NCI-H2029 treated with DMSO at 0.1 percent for 48 hours (cell line): Measurements from ENCODE around the gene PLCD1.
"Not testable (repeated sequence)": the region's sequence is repeated elsewhere in the genome, so short reads cannot be mapped to it uniquely, and the experiment has no call there.

Source experiments
- DNase-seq: peaks from one replicate; lab custom pipeline; 2025; lab: John Stamatoyannopoulos, UW

PLCD1 gene

GRCh38 chr3:38036906-38037305 lies 7.5 kb upstream of the PLCD1 start:
- DNase-seq = no peak

GRCh38 chr3:38036286-38036685 lies 6.8 kb upstream of the PLCD1 start:
- no peak for DNase-seq

DNA sequence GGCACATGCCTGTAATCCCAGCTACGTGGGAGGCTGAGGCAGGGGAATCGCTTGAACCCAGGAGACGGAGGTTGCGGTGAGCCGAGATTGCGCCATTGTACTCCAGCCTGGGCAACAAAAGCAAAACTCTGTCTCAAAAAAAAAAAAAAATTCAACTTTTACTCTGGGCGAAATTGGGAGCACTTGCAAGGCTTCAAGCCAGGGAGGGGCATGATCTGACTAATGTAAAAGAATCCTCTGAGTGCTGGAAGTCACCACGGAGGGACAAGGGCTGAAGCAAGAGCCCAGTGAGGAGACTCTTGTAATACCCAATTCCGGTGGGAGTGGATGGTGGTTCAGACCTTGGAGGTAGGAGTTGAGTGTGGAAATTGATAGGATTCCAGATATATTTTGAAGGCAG lies 4.9 kb upstream of the PLCD1 start:
- not testable (repeated sequence) for DNase-seq

- not testable (repeated sequence) for DNase-seq
Observed at GRCh38 chr3:38033586-38033985, 4.1 kb upstream of the PLCD1 start.

DNA sequence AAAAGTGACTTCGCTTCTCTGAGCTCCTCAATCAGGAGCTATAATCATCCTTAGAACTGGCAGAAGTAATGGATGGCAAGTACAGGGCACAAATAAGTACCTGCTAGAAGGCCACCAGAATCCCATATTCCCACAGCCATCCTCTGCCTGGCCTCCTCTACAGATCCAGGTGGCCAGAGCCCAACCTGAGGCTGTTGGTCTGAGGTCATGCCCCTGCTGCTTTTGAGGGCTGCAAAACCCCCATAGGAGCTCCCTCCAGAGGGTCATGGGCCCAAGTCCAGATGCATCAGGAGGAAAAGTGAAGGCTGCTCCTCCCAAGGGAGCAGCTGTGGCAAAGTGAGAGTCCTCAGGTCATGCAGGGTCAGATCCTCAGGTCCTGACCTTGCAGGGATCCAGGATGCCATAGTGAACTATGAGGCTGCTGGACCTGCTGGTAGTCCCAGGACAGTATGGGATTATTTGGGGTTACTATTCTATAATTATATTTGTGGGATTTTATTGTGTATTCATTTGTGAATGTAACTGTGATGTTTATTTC lies 3.0 kb upstream of the PLCD1 start:
- DNase-seq = no peak

DNA sequence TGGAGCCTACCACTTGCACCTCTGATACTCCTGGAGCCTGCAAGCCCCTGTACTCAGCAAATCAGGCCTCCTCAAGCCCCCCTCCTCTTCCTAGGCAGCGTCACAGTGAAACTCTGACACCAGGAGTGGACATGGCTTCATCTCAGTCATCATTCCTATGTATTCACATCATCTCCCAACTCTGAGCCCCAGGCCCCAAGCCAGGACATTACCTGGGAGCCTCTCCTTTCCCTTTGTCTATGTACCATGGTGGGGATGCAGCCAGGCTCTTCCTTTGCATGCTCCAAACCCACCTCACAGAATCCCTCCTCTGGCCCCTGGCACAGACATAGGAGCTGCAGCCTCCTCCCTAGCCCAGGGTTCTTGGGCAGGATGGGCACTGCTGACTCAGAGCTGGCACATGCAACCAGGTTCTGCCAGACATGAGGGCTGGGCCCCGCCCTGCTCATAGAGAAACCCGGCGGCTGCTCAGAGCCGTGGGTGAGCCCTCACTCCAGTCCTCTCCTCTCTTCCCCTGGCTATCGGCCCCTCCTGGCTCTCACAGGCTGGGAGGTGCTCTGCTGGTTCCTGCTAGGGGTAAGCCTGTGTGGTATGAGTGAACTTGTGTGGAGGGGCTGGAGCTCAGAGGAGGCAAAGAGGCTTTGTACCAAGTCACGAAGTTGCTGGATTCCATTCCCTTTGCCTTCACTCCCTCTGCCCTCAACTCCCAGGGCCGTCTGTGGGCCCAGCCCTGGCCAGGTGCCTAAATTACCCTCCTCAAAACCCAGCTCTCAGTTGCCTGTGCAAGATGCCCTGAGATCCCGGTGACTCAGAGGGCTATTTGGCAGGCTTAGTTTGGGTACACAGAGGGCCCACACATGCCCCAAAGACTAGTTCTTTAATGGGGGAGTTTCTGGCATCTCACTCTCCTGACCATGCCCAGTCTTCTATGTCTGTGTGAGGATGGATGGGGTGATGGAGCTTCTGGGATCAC lies 1.9 kb upstream of the PLCD1 start:
- DNase-seq = no peak

GRCh38 chr3:38030126-38031021 lies 932 bp upstream of the PLCD1 start:
- no peak for DNase-seq

DNA sequence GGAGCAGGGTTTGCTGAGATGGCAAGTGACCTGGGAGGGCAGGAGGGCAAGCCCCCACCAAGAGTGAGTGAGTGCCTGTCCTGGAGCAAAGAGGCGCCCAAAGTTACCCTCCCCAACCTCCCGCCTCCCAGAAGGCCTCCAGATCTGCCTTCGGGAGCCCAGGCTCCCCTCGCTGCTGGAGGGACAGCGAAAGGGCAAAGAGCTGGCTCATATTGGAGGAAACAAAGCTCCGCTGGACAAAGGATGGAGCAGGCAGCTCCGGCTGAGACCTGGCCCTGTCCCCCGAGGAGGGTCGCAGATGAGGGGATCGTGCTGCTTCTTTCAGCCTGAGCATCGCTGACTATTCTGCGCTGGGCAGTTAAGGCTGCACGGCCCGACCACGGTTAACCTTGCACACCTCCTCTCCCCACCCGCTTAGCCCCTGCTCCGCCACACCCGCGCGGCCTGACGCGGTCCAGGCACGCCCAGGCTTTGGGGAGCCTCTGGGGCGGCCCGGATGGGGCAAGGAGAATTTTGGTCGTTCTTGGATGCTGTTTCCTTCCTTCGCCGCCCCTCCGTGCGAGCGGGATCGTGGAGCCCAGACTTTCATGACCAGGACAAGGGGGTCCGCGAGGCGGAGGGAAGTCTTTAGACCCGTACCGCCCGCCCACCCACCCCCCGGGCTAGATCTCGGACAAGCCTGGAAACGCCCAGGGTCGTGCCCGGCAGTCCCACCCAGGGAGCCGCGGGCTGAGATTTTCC lies 651 bp downstream of the PLCD1 start:
- DNase-seq = no peak

DNA sequence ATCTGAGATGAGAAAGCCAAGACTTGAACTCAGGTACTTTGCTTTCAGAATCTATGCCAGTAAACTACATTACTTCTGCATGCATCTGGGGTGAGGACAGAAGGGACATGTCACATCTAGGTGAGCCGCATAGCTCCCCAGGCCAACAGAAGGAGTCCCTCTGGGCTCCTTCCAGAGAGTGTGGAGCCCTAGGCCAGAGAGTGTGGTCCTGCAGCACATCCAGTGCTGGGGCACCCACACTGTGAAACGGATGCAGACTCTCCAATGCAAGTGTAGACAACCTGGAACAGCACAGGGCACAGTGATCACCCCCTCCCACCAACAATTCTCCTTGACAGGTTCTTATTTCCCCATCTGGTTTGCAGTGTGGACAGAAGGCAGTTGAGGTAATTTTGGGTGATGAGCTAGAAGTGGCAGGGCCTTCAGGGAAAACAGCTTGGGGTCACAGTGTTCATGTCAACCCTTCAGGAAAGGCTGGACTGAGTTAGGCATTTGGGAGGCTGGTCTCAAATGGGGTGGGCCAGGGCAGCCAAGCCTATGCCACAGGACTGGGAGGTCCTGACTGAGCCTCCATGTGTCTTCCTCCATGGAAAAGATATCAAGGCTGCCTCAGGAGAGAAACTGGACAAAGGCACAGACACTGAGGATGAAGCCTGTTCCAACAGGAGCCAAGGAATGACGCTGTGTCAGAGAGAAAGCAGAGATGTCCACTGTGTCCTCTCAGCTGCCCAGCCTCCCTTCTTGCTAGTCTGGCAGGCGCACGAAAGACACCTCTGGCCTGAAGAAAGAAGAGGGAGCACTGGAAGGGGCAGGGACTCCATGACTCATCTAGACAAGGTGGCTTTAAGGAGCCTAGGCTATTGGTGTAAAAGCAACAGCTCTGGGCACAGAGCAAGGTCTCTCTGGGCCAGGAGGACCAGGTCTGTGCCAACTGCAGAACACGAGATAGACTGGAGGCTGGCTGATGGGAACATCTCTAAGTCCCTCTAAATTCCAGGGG lies 1.7 kb downstream of the PLCD1 start:
- DNase-seq = no peak

DNA sequence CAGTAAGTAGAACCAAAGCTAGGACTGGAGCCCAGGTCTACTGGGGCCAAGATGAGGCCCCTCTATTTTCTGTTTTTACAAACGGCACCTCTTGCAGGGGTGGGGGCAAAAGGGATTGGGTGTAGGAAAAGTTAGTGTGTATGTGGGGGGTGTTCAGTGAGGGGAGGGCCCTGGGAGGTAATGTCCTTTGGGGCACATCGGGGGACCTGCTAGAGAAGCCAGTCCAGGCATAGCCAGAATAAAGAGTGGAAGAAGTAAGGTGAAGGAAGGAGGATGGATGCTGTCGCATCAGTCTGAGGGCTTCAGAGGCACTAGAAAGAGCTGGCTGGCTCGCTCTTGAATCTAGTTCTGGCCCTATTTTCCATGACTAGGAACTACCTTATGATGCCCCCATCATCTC lies 2.6 kb downstream of the PLCD1 start:
- DNase-seq = no peak

GRCh38 chr3:38022896-38023709 lies 6.3 kb downstream of the PLCD1 start:
- DNase-seq = no peak

DNA sequence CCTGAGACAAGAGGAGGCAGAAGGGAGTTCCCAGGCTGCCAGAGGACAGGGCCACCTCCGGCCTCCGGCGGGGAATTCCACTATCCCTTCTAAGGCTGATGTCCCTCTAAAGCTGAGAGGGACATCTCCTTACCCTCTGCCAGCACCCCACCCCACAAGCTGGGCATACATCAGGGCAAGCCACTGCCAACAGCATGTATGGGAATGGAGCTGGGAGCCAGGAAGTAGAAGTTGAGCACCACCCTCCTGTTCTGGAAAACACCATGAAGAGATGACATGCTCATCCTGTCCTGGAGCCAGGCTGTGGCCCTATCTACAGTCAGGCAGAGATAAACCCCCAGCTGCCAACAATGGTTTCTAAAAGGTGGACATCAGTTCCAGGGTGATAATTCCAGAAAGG lies 7.1 kb downstream of the PLCD1 start:
- no peak for DNase-seq

GRCh38 chr3:38021196-38021595 lies 8.2 kb downstream of the PLCD1 start:
- DNase-seq = no peak

- no peak for DNase-seq
Observed at GRCh38 chr3:38020342-38020726, 9.1 kb downstream of the PLCD1 start.

GRCh38 chr3:38019658-38020341 lies 9.6 kb downstream of the PLCD1 start:
- DNase-seq = no peak

DNA sequence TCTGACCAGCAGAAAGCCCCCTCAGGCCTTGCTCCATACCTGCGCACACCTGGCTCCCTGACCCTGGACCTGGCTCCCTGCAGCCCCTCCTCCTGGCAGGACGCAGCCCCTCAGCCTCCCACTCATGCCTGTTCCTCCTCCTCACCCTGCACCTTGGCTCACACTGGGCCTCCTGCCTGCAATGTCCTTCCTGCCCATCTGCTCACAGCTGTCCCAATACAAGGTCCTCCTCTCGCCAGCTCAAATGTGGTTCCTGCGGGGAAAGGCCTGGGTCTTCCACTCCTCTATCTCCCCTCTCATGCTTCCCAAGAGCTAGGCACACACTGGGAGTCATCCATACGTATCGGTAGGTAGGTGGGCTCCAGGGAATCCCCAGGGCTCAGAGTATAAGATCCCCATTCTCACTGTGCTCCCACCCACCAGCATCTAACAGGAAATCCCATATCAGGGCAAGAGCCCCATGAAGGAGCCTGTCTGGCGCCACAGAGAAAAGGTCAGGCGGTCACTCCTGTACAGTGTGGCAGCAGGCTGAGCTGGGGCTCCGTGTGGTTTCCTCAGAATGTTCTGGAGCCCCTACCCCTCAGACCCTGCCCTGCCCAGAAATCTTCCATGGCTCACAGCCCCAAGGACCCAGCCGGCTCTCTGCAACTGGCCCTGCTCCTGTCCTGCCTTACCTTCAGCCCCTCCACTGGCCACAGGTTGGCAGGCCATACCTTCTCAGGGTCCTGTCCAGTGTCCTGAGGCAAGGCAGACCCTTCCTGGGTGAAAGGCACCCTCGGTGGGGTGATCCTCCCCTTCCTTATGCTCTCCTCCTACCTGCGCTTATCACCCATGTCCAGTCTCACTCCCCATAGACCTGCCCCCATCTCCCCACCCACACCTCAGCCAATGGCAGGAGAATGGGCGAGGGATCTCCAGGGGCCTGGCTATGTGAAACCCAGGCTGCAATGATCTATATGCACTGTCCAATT lies 10.9 kb downstream of the PLCD1 start:
- no peak for DNase-seq

GRCh38 chr3:38017445-38018295 lies 11.8 kb downstream of the PLCD1 start:
- no peak for DNase-seq
